GM21360 (cell line): Measurements from ENCODE around the gene MCM5.
A peak's percentile ranks its signal among the peaks of the same experiment; 100 is the strongest.
"Not testable (repeated sequence)": the region's sequence is repeated elsewhere in the genome, so short reads cannot be mapped to it uniquely, and the experiment has no call there.

ENCODE experiments used
- ATAC-seq: cut with Tn5 transposase; IDR thresholded peaks from one replicate; pipeline ENCODE4 v1.9.1; 2021; ENCODE audit warnings: mild to moderate bottlenecking, moderate library complexity; ENCODE audit not compliant: unreplicated experiment

Gene MCM5

GRCh38 chr22:35399678-35400500, at the start of gene MCM5:
Gene MCM5 (plus strand): TSS chr22:35400140. CDS start chr22:35400439, 299 bp downstream.
- ATAC-seq: peak; percentile 92

- peak; percentile 75 for ATAC-seq
These were observed 49.1 kb upstream of the MCM5 start for GRCh38 chr22:35350539-35351503.

- ATAC-seq: no peak
These were observed 47.5 kb upstream of the MCM5 start for GRCh38 chr22:35352214-35353111.

- no peak for ATAC-seq
These were observed 46.6 kb upstream of the MCM5 start for GRCh38 chr22:35353318-35353717.

- no peak for ATAC-seq
These were observed 45.9 kb upstream of the MCM5 start for GRCh38 chr22:35354068-35354467.

- no peak for ATAC-seq
These were observed 41.9 kb upstream of the MCM5 start for GRCh38 chr22:35357883-35358621.

- ATAC-seq: no peak
These were observed 40.4 kb upstream of the MCM5 start for GRCh38 chr22:35359380-35360065.

GRCh38 chr22:35361001-35361558, 38.9 kb upstream of the MCM5 start:
- no peak for ATAC-seq

- ATAC-seq: no peak
These were observed 36.3 kb upstream of the MCM5 start for GRCh38 chr22:35363566-35364086.

GRCh38 chr22:35364230-35364629, 35.7 kb upstream of the MCM5 start:
- ATAC-seq: not testable (repeated sequence)

- no peak for ATAC-seq
These were observed 32.5 kb upstream of the MCM5 start for GRCh38 chr22:35367331-35367886.

GRCh38 chr22:35368386-35368785, 31.6 kb upstream of the MCM5 start:
- no peak for ATAC-seq

GRCh38 chr22:35369996-35370395, 29.9 kb upstream of the MCM5 start:
- ATAC-seq: no peak

- no peak for ATAC-seq
These were observed 26.2 kb upstream of the MCM5 start for GRCh38 chr22:35373781-35374180.

GRCh38 chr22:35375031-35375430, 24.9 kb upstream of the MCM5 start:
- ATAC-seq: no peak

GRCh38 chr22:35375526-35375925, 24.4 kb upstream of the MCM5 start:
- ATAC-seq: no peak

- peak; percentile 58 for ATAC-seq
These were observed 23.0 kb upstream of the MCM5 start for GRCh38 chr22:35376728-35377472.

GRCh38 chr22:35377735-35378134, 22.2 kb upstream of the MCM5 start:
- no peak for ATAC-seq
